IMR-90 (cell line): Measurements from ENCODE around the gene FABP2. TPM values are rescaled to one million over a fixed set of nuclear protein-coding genes. Genes with fewer than 3 reads are reported as not detected.

Source experiments
- ATAC-seq: fragments of 200-7000 bp; cut with Tn5 transposase; 2 replicates; pipeline ENCODE4 v1.9.1; 2020; ENCODE audit warnings: low read depth, mild to moderate bottlenecking, moderate library complexity
- BruUV-seq: library from RNA; stranded (reverse); fragments of 400-500 nt; replicated peaks from 2 replicates; lab custom pipeline; 2021; lab: Mats Ljungman, UMichigan
- CTCF ChIA-PET: fragments of 300-600 bp; formaldehyde crosslinking; extraction: SDS; loops from one replicate; lab custom pipeline; 2021; ENCODE audit warnings: antibody characterized with exemption; lab: Yijun Ruan, JAX
- POLR2A ChIA-PET: fragments of 300-600 bp; sonication (Branson Sonifier 250); formaldehyde crosslinking; loops from one replicate; lab custom pipeline; 2022; ENCODE audit warnings: antibody characterized with exemption; ENCODE audit not compliant: unreplicated experiment; lab: Charles Lee
- DNase-seq: peaks from one replicate; pipeline ENCODE4 v3.0.0; 2013
- H2AFZ ChIP-seq: replicated peaks from 2 replicates; pipeline ENCODE3; 2013; ENCODE audit warnings: low read length, mild to moderate bottlenecking; ENCODE audit not compliant: poor library complexity
- H2AK5ac ChIP-seq: 2 replicates; pipeline ENCODE4 v1.6.1; 2013; ENCODE audit warnings: low read depth, low read length, inconsistent platforms
- H2AK9ac ChIP-seq: replicated peaks from 2 replicates; pipeline ENCODE3; 2013; ENCODE audit warnings: mild to moderate bottlenecking, low read depth, low read length, moderate library complexity; ENCODE audit not compliant: poor library complexity
- H2BK120ac ChIP-seq: 2 replicates; pipeline ENCODE4 v1.6.1; 2013; ENCODE audit warnings: low read depth, low read length, inconsistent platforms
- H2BK15ac ChIP-seq: 3 replicates; pipeline ENCODE4 v1.6.1; 2013; ENCODE audit warnings: low read depth, low read length, inconsistent platforms
- H2BK20ac ChIP-seq: 2 replicates; pipeline ENCODE4 v1.6.1; 2013; ENCODE audit warnings: low read depth, mild to moderate bottlenecking, inconsistent platforms, low read length, moderate library complexity
- H2BK5ac ChIP-seq: 2 replicates; pipeline ENCODE4 v1.6.1; 2013; ENCODE audit warnings: mild to moderate bottlenecking, low read depth, low read length, inconsistent platforms; ENCODE audit not compliant: poor library complexity, severe bottlenecking
- H3K14ac ChIP-seq: replicated peaks from 2 replicates; pipeline ENCODE4 v1.6.1; 2013; ENCODE audit warnings: low read depth, low read length, inconsistent platforms
- H3K18ac ChIP-seq: 2 replicates; pipeline ENCODE4 v1.6.1; 2013; ENCODE audit warnings: low read depth, low read length, control low read depth
- H3K23ac ChIP-seq: 2 replicates; pipeline ENCODE4 v1.6.1; 2013; ENCODE audit warnings: low read depth, low read length, inconsistent platforms
- H3K27ac ChIP-seq: 2 replicates; pipeline ENCODE4 v1.5.1; 2013; ENCODE audit warnings: mild to moderate bottlenecking, control low read depth, low read length; ENCODE audit not compliant: insufficient read depth
- H3K27me3 ChIP-seq: 2 replicates; pipeline ENCODE4 v1.6.1; 2013; ENCODE audit warnings: low read length; ENCODE audit not compliant: control insufficient read depth, insufficient read depth
- H3K36me3 ChIP-seq: 2 replicates; pipeline ENCODE4 v1.6.1; 2013; ENCODE audit warnings: low read length, mixed read lengths; ENCODE audit not compliant: control insufficient read depth, insufficient read depth
- H3K4ac ChIP-seq: 2 replicates; pipeline ENCODE4 v1.6.1; 2013; ENCODE audit warnings: low read depth, low read length, inconsistent platforms
- H3K4me1 ChIP-seq: 2 replicates; pipeline ENCODE4 v1.6.1; 2013; ENCODE audit warnings: low read length, mixed read lengths; ENCODE audit not compliant: control insufficient read depth, insufficient read depth
- H3K4me2 ChIP-seq: 2 replicates; pipeline ENCODE4 v1.6.1; 2013; ENCODE audit warnings: low read depth, mild to moderate bottlenecking, control low read depth, low read length, moderate library complexity
- H3K4me3 ChIP-seq: 2 replicates; pipeline ENCODE4 v1.5.1; 2013; ENCODE audit warnings: low read depth, mild to moderate bottlenecking, control low read depth, low read length, moderate library complexity; ENCODE audit not compliant: insufficient read depth
- H3K56ac ChIP-seq: 2 replicates; pipeline ENCODE4 v1.6.1; 2013; ENCODE audit warnings: low read length, inconsistent platforms; ENCODE audit not compliant: insufficient read depth; ENCODE audit errors: extremely low read depth
- H3K79me1 ChIP-seq, 2 experiments: 2 replicates each; pipeline ENCODE4 v1.6.1; 2013; ENCODE audit warnings: low read length in 2 of 2, inconsistent platforms in 1 of 2, low read depth in 1 of 2
- H3K9ac ChIP-seq: 2 replicates; pipeline ENCODE4 v1.6.1; 2013; ENCODE audit warnings: low read depth, low read length, control low read depth
- H3K9me1 ChIP-seq: 2 replicates; pipeline ENCODE4 v1.6.1; 2013; ENCODE audit warnings: low read length, inconsistent platforms; ENCODE audit not compliant: insufficient read depth
- H3K9me3 ChIP-seq: 2 replicates; pipeline ENCODE4 v1.6.1; 2013; ENCODE audit warnings: low read length; ENCODE audit not compliant: control insufficient read depth, insufficient read depth
- H4K20me1 ChIP-seq: 2 replicates; pipeline ENCODE4 v1.6.1; 2013; ENCODE audit warnings: low read length, inconsistent platforms; ENCODE audit not compliant: insufficient read depth
- H4K5ac ChIP-seq: 2 replicates; pipeline ENCODE4 v1.6.1; 2013; ENCODE audit warnings: mild to moderate bottlenecking, low read depth, low read length, control low read depth
- H4K8ac ChIP-seq, 2 experiments: 2 replicates each; pipeline ENCODE4 v1.6.1; 2013; ENCODE audit warnings: low read depth in 2 of 2, low read length in 2 of 2, control low read depth in 1 of 2, inconsistent platforms in 1 of 2
- H4K91ac ChIP-seq: 2 replicates; pipeline ENCODE4 v1.6.1; 2013; ENCODE audit warnings: low read depth, low read length, inconsistent platforms; ENCODE audit not compliant: insufficient read depth
- BHLHE40 ChIP-seq: fragments of 150-350 bp; IDR thresholded peaks from 2 replicates; pipeline ENCODE4 v1.6.1; 2016; ENCODE audit warnings: mild to moderate bottlenecking, low read depth, low read length
- CEBPB ChIP-seq: IDR thresholded peaks from 2 replicates; pipeline ENCODE4 v1.6.1; 2012; ENCODE audit warnings: low read depth, low read length, improper control_type of control experiment
- CHD1 ChIP-seq: IDR thresholded peaks from 2 replicates; pipeline ENCODE4 v1.6.1; 2012; ENCODE audit warnings: low read depth, low read length, improper control_type of control experiment
- CTCF ChIP-seq: conservative IDR thresholded peaks from 2 replicates; pipeline ENCODE4 v1.5.1; 2012; ENCODE audit warnings: mild to moderate bottlenecking, low read depth, low read length, improper control_type of control experiment
- ELK1 ChIP-seq: fragments of 150-350 bp; IDR thresholded peaks from 2 replicates; pipeline ENCODE4 v1.6.1; 2016; ENCODE audit warnings: low read depth, mild to moderate bottlenecking, low read length, moderate library complexity, borderline replicate concordance
- FOS ChIP-seq: fragments of 150-350 bp; IDR thresholded peaks from 2 replicates; pipeline ENCODE4 v1.6.1; 2016; ENCODE audit warnings: low read depth, low read length
- MAZ ChIP-seq: IDR thresholded peaks from 2 replicates; pipeline ENCODE4 v1.6.1; 2012; ENCODE audit warnings: low read depth, mild to moderate bottlenecking, low read length, improper control_type of control experiment, moderate library complexity, borderline replicate concordance
- MXI1 ChIP-seq: IDR thresholded peaks from 2 replicates; pipeline ENCODE4 v1.6.1; 2012; ENCODE audit warnings: low read depth, mild to moderate bottlenecking, low read length, moderate library complexity, borderline replicate concordance
- NFE2L2 ChIP-seq: fragments of 150-350 bp; IDR thresholded peaks from 2 replicates; pipeline ENCODE4 v1.6.1; 2016; ENCODE audit warnings: low read depth, mild to moderate bottlenecking, low read length
- RAD21 ChIP-seq: IDR thresholded peaks from 2 replicates; pipeline ENCODE4 v1.6.1; 2012; ENCODE audit warnings: low read length, improper control_type of control experiment
- RCOR1 ChIP-seq: IDR thresholded peaks from 2 replicates; pipeline ENCODE4 v1.6.1; 2012; ENCODE audit warnings: mild to moderate bottlenecking, low read length, improper control_type of control experiment; ENCODE audit not compliant: insufficient replicate concordance
- RFX5 ChIP-seq: IDR thresholded peaks from 2 replicates; pipeline ENCODE4 v1.8.0; 2012; ENCODE audit warnings: low read depth, mild to moderate bottlenecking, low read length, moderate library complexity
- SMC3 ChIP-seq: fragments of 150-350 bp; IDR thresholded peaks from 2 replicates; pipeline ENCODE4 v1.6.1; 2016; ENCODE audit warnings: low read depth, mild to moderate bottlenecking, antibody characterized with exemption, low read length, moderate library complexity
- USF2 ChIP-seq: fragments of 150-350 bp; IDR thresholded peaks from 2 replicates; pipeline ENCODE4 v1.6.1; 2017; ENCODE audit warnings: mild to moderate bottlenecking, antibody characterized with exemption, low read length, low read depth
- WGBS, 2 experiments: methylation state at CpG; one replicate each; pipeline versions ENCODE4 v1.1.5 to v1.1.7; 2013; ENCODE audit warnings: missing lambda C conversion rate in 2 of 2; ENCODE audit not compliant: insufficient read length in 1 of 2; ENCODE audit errors: extremely low coverage in 2 of 2; 5-methylcytosine and 5-hydroxymethylcytosine counted together
- dilution Hi-C: fragments of 300-500 bp; cut with HindIII; formaldehyde crosslinking; loops from one replicate; pipeline ENCODE4 v1.14.3; 2018; ENCODE audit warnings: low sequenced_read_pairs; ENCODE audit not compliant: unreplicated experiment
- in situ Hi-C: fragments of 300-500 bp; cut with MboI; formaldehyde crosslinking; loops from 3 replicates; pipeline ENCODE4 v1.14.3; 2019; ENCODE audit warnings: low sequenced_read_pairs, inconsistent platforms, mixed read lengths
- intact Hi-C: fragments of 100-400 bp; cut with micrococcal nuclease; formaldehyde crosslinking; loops from 2 replicates; pipeline ENCODE4 v1.10.0; 2022
- polyA plus RNA-seq, 3 experiments: library from polyadenylated mRNA; depleted of rRNA; stranded (reverse); fragments of >200 nt; gene quantifications; 2 replicates each; pipeline ENCODE4 v1.2.3, GENCODE V29; 2012; ENCODE audit warnings: low replicate concordance in 1 of 3
- total RNA-seq: library from RNA; depleted of rRNA; stranded (reverse); fragments of >200 nt; gene quantifications from 2 replicates; pipeline ENCODE4 v1.2.3, GENCODE V29; 2012

The FABP2 gene
- total and polyA plus RNA-seq, 2 of the 4 experiments (the other 2 are of a cell fraction), result not detected

GRCh38 chr4:119271361-119272085, 50.4 kb downstream of the FABP2 start:
- in situ Hi-C loops (no loop called here), dilution Hi-C loops (no loop called here), intact Hi-C loops (loop anchor here (5.0 kb wide), 1 partner anchor 39 kb away; no protein-coding TSS in a partner anchor)
- Histone ChIP-seq H3K14ac (no peak overlapping the region), H2BK5ac (no peak overlapping the region), H3K79me1 (no peaks in the 10 kb centered on the region; a peak in 1 of 4 replicates), H2AFZ (no peak overlapping the region), H3K4ac (no peak overlapping the region), H3K27me3 (no peaks in the 10 kb centered on the region), H3K4me2 (no peak overlapping the region), H4K20me1 (no peaks in the 10 kb centered on the region), H3K9me3 (no peaks in the 10 kb centered on the region), H3K9ac (no peak overlapping the region), H3K18ac (no peak overlapping the region), H3K23ac (no peak overlapping the region), H3K4me1 (no peaks in the 10 kb centered on the region), H2BK15ac (no peak overlapping the region), H3K27ac (no peak overlapping the region), H4K8ac (no peak overlapping the region), H2AK5ac (no peak overlapping the region), H2AK9ac (no peak overlapping the region), H3K56ac (no peak overlapping the region), H3K9me1 (no peaks in the 10 kb centered on the region), H4K5ac (no peak overlapping the region), H3K36me3 (peaks cover 10% of the 10 kb centered on the region), H4K91ac (no peak overlapping the region), H3K4me3 (no peak overlapping the region), H2BK120ac (no peak overlapping the region), H2BK20ac (no peak overlapping the region)
- ATAC-seq (no peak), DNase-seq (no peak)
- ChIA-PET POLR2A (no interaction called here), CTCF (no interaction called here)
- TF ChIP-seq CHD1, result no peak
- TF ChIP-seq SMC3, result no peak
- no peak for TF ChIP-seq ELK1
- no peak for TF ChIP-seq NFE2L2
- no peak for TF ChIP-seq MXI1
- no peak for TF ChIP-seq RAD21
- no peak for TF ChIP-seq CEBPB
- TF ChIP-seq RFX5, result no peak
- TF ChIP-seq MAZ, result no peak
- no peak for TF ChIP-seq FOS
- TF ChIP-seq BHLHE40, result no peak
- TF ChIP-seq CTCF, result no peak
- no peak for TF ChIP-seq USF2
- TF ChIP-seq RCOR1, result no peak
- no CpG with 5 or more reads among the region's 6 CpGs for WGBS, 2 experiments
- TSS peak; percentile 95 for BruUV-seq
